Effector CD4-positive, alpha-beta T cell (primary cell): ENCODE data around the gene MIEN1.
"Not testable (repeated sequence)": the region's sequence is repeated elsewhere in the genome, so short reads cannot be mapped to it uniquely, and the experiment has no call there.

ENCODE experiments used
- DNase-seq: peaks from one replicate; pipeline ENCODE4 v3.0.0-alpha.2; 2020

The MIEN1 gene

GRCh38 chr17:39715375-39716072 lies 14.8 kb downstream of the MIEN1 start:
- DNase-seq = no peak

GRCh38 chr17:39714234-39714633 lies 16.1 kb downstream of the MIEN1 start:
- no peak for DNase-seq

GRCh38 chr17:39711851-39712250 lies 18.5 kb downstream of the MIEN1 start:
- DNase-seq = no peak

- not testable (repeated sequence) for DNase-seq
Measured at GRCh38 chr17:39711071-39711470, 19.3 kb downstream of the MIEN1 start.

GRCh38 chr17:39709998-39710964 lies 20.1 kb downstream of the MIEN1 start:
- DNase-seq = no peak

- DNase-seq = no peak
Measured at GRCh38 chr17:39709319-39709997, 20.9 kb downstream of the MIEN1 start.

- DNase-seq = no peak
Measured at GRCh38 chr17:39706921-39707337, 23.4 kb downstream of the MIEN1 start.

GRCh38 chr17:39706383-39706782 lies 23.9 kb downstream of the MIEN1 start:
- no peak for DNase-seq

- no peak for DNase-seq
Measured at GRCh38 chr17:39705786-39706348, 24.5 kb downstream of the MIEN1 start.

GRCh38 chr17:39704821-39705551 lies 25.3 kb downstream of the MIEN1 start:
- DNase-seq = no peak

GRCh38 chr17:39703913-39704312 lies 26.4 kb downstream of the MIEN1 start:
- no peak for DNase-seq

- DNase-seq = no peak
Measured at GRCh38 chr17:39702901-39703893, 27.1 kb downstream of the MIEN1 start.

GRCh38 chr17:39701784-39702422 lies 28.4 kb downstream of the MIEN1 start:
- no peak for DNase-seq

- no peak for DNase-seq
Measured at GRCh38 chr17:39701012-39701783, 29.1 kb downstream of the MIEN1 start.

- no peak for DNase-seq
Measured at GRCh38 chr17:39700148-39700987, 30.0 kb downstream of the MIEN1 start.

- DNase-seq = no peak
Measured at GRCh38 chr17:39699818-39700147, 30.5 kb downstream of the MIEN1 start, which contains the start of gene ERBB2. Gene ERBB2 (plus strand): TSS chr17:39700064. CDS start chr17:39700239, 175 bp downstream.

- not testable (repeated sequence) for DNase-seq
Measured at GRCh38 chr17:39699157-39699817, 31.0 kb downstream of the MIEN1 start.

GRCh38 chr17:39697961-39698360 lies 32.4 kb downstream of the MIEN1 start:
- DNase-seq = no peak
